SK-N-SH (cell line): Measurements from ENCODE around the gene POU2F1. TPM values are rescaled to one million over a fixed set of nuclear protein-coding genes. Genes with fewer than 3 reads are reported as not detected.

ENCODE experiments used
- CTCF ChIA-PET: fragments of 300-600, 350-600 bp; formaldehyde crosslinking; extraction: SDS; loops from one replicate; lab custom pipeline; 2021; lab: Yijun Ruan, JAX
- POLR2A ChIA-PET: fragments of 350-600 bp; sonication (Branson Sonifier 250); formaldehyde crosslinking; extraction: SDS; loops from one replicate; lab custom pipeline; 2020; ENCODE audit warnings: antibody characterized with exemption, inconsistent platforms; lab: Yijun Ruan, JAX
- DNase-seq: peaks from one replicate; pipeline ENCODE4 v3.0.0; 2012
- H2AFZ ChIP-seq: fragments of 200-600 bp; sonication (generic); 2 replicates; pipeline ENCODE4 v1.8.1; 2016; ENCODE audit warnings: antibody characterized with exemption, mild to moderate bottlenecking, low read depth
- H3F3A ChIP-seq: fragments of 200-600 bp; sonication (generic); replicated peaks from 2 replicates; pipeline ENCODE3; 2016; ENCODE audit warnings: antibody characterized with exemption, mild to moderate bottlenecking; ENCODE audit not compliant: insufficient read depth
- H3K27ac ChIP-seq, 2 experiments: fragments of 200-500 bp in 1 of 2; fragments of 200-600 bp in 1 of 2; sonication (Bioruptor generic) in 1 of 2; sonication (generic), shearing (Covaris generic) in 1 of 2; 2 replicates each; pipeline versions ENCODE4 v1.5.1 to v1.6.1; 2014 to 2016; ENCODE audit warnings: low read depth in 2 of 2, inconsistent platforms in 1 of 2, low read length in 1 of 2, mild to moderate bottlenecking in 1 of 2, mixed read lengths in 1 of 2
- H3K27me3 ChIP-seq: fragments of 200-600 bp; sonication (generic), shearing (Covaris generic); 2 replicates; pipeline ENCODE4 v1.6.1; 2016; ENCODE audit warnings: mixed run types; ENCODE audit not compliant: insufficient read depth
- H3K36me3 ChIP-seq, 2 experiments: fragments of 200-500 bp in 1 of 2; fragments of 200-600 bp in 1 of 2; sonication (Bioruptor generic) in 1 of 2; sonication (generic) in 1 of 2; replicated peaks in 1 of 2; 2 replicates each; pipeline versions ENCODE3 to v1.5.1; 2014 to 2016; ENCODE audit warnings: low read length in 1 of 2, mild to moderate bottlenecking in 1 of 2; ENCODE audit not compliant: insufficient read depth in 2 of 2, control insufficient read depth in 1 of 2
- H3K4me1 ChIP-seq, 2 experiments: fragments of 200-500 bp in 1 of 2; fragments of 200-600 bp in 1 of 2; sonication (Bioruptor generic) in 1 of 2; sonication (generic), shearing (Covaris generic) in 1 of 2; 2 replicates each; pipeline versions ENCODE4 v1.5.1 to v1.6.1; 2014 to 2016; ENCODE audit warnings: low read depth in 1 of 2, low read length in 1 of 2, mixed run types in 1 of 2; ENCODE audit not compliant: insufficient read depth in 2 of 2, control insufficient read depth in 1 of 2
- H3K4me2 ChIP-seq: fragments of 200-600 bp; sonication (generic), shearing (Covaris generic); 2 replicates; pipeline ENCODE4 v1.6.1; 2017; ENCODE audit warnings: mixed run types
- H3K4me3 ChIP-seq, 2 experiments: fragments of 200-500 bp in 1 of 2; fragments of 200-600 bp in 1 of 2; sonication (Bioruptor generic) in 1 of 2; sonication (generic), shearing (Covaris generic) in 1 of 2; 2 replicates each; pipeline versions ENCODE4 v1.5.1 to v1.8.1; 2014 to 2016; ENCODE audit warnings: low read depth in 2 of 2, inconsistent platforms in 1 of 2, low read length in 1 of 2, mild to moderate bottlenecking in 1 of 2, mixed read lengths in 1 of 2, moderate library complexity in 1 of 2
- H3K79me2 ChIP-seq: fragments of 200-600 bp; sonication (generic); 2 replicates; pipeline ENCODE4 v1.8.1; 2017; ENCODE audit warnings: mild to moderate bottlenecking; ENCODE audit not compliant: insufficient read depth
- H3K9ac ChIP-seq: fragments of 200-600 bp; sonication (generic); 2 replicates; pipeline ENCODE4 v1.6.1; 2017; ENCODE audit warnings: mixed run types
- H3K9me2 ChIP-seq: fragments of 200-600 bp; sonication (generic); 2 replicates; pipeline ENCODE4 v1.6.1; 2017; ENCODE audit warnings: mixed run types
- H3K9me3 ChIP-seq: fragments of 200-600 bp; sonication (generic); 2 replicates; pipeline ENCODE4 v1.6.1; 2017; ENCODE audit warnings: mixed run types, mild to moderate bottlenecking, moderate library complexity
- H4K20me1 ChIP-seq: fragments of 200-600 bp; sonication (generic); 2 replicates; pipeline ENCODE4 v1.6.1; 2017; ENCODE audit warnings: mild to moderate bottlenecking, mixed run types; ENCODE audit not compliant: insufficient read depth
- CHD2 ChIP-seq: fragments of 150-350 bp; IDR thresholded peaks from 2 replicates; pipeline ENCODE4 v1.6.1; 2018; ENCODE audit warnings: low read length; ENCODE audit not compliant: partially characterized antibody
- ELF1 ChIP-seq: IDR thresholded peaks from 2 replicates; pipeline ENCODE4 v1.4.0; 2012
- EZH2phosphoT487 ChIP-seq: fragments of 200-600 bp; sonication (generic); IDR thresholded peaks from 2 replicates; pipeline ENCODE4 v1.6.1; 2017; ENCODE audit warnings: low read depth, mixed run types, mild to moderate bottlenecking, antibody characterized with exemption, moderate library complexity, borderline replicate concordance
- GATA2 ChIP-seq: sonication (generic); formaldehyde crosslinking; IDR thresholded peaks from 2 replicates; pipeline ENCODE4 v1.5.0; 2020; ENCODE audit warnings: mild to moderate bottlenecking, missing genetic modification reagents
- JUND ChIP-seq: IDR thresholded peaks from 2 replicates; pipeline ENCODE4 v1.4.0; 2012
- MXI1 ChIP-seq: IDR thresholded peaks from 2 replicates; pipeline ENCODE4 v1.6.1; 2012; ENCODE audit warnings: mild to moderate bottlenecking, low read depth, low read length, improper control_type of control experiment
- NFIC ChIP-seq: IDR thresholded peaks from 2 replicates; pipeline ENCODE4 v1.4.0; 2012; ENCODE audit warnings: borderline replicate concordance
- RAD21 ChIP-seq: IDR thresholded peaks from 2 replicates; pipeline ENCODE4 v1.6.1; 2012; ENCODE audit warnings: mild to moderate bottlenecking, low read length
- RCOR1 ChIP-seq: fragments of 150-350 bp; IDR thresholded peaks from 2 replicates; pipeline ENCODE4 v1.6.1; 2017; ENCODE audit warnings: antibody characterized with exemption, low read length
- RFX5 ChIP-seq: IDR thresholded peaks from 2 replicates; pipeline ENCODE4 v1.6.1; 2012; ENCODE audit warnings: mild to moderate bottlenecking, improper control_type of control experiment, low read length
- SIN3A ChIP-seq: IDR thresholded peaks from 2 replicates; pipeline ENCODE4 v1.6.1; 2012; ENCODE audit warnings: low read depth, mild to moderate bottlenecking, low read length, moderate library complexity, borderline replicate concordance
- SMC3 ChIP-seq: IDR thresholded peaks from 2 replicates; pipeline ENCODE4 v1.6.1; 2012; ENCODE audit warnings: low read depth, low read length, improper control_type of control experiment
- TAF1 ChIP-seq: IDR thresholded peaks from 2 replicates; pipeline ENCODE4 v1.6.1; 2012; ENCODE audit warnings: low read depth, mild to moderate bottlenecking, low read length, moderate library complexity, borderline replicate concordance
- TCF12 ChIP-seq: IDR thresholded peaks from 2 replicates; pipeline ENCODE4 v1.4.0; 2012
- YY1 ChIP-seq: IDR thresholded peaks from 2 replicates; pipeline ENCODE4 v1.4.0; 2012; ENCODE audit warnings: low read depth, mild to moderate bottlenecking
- WGBS: methylation state at CpG from one replicate; pipeline ENCODE4 v1.1.6; 2017; ENCODE audit warnings: low lambda C conversion rate; 5-methylcytosine and 5-hydroxymethylcytosine counted together
- polyA plus RNA-seq, 3 experiments: library from polyadenylated mRNA; depleted of rRNA; stranded (reverse); fragments of >200 nt; gene quantifications; 2 replicates each; pipeline ENCODE4 v1.2.3, GENCODE V29; 2012
- TF ChIP-seq, protein P1 (sequence below): fragments of 200-600 bp; sonication (generic); IDR thresholded peaks from 2 replicates; pipeline ENCODE4 v1.6.1; 2017; ENCODE audit warnings: antibody characterized with exemption, mild to moderate bottlenecking, moderate library complexity
- TF ChIP-seq, protein P2 (sequence below): IDR thresholded peaks from 2 replicates; pipeline ENCODE4 v1.4.0; 2012; ENCODE audit warnings: low read depth, borderline replicate concordance
- TF ChIP-seq, protein P3 (sequence below): fragments of 150-350 bp; IDR thresholded peaks from 2 replicates; pipeline ENCODE4 v1.6.1; 2017; ENCODE audit warnings: antibody characterized with exemption, low read length, low read depth, borderline replicate concordance
- TF ChIP-seq, protein P4 (sequence below): IDR thresholded peaks from 2 replicates; pipeline ENCODE4 v1.6.1; 2012; ENCODE audit warnings: mild to moderate bottlenecking, low read depth, low read length, moderate library complexity

POU2F1 gene
- polyA plus RNA-seq, 1 of the 3 experiments (the other 2 are of a cell fraction), result 1.2 TPM

DNA sequence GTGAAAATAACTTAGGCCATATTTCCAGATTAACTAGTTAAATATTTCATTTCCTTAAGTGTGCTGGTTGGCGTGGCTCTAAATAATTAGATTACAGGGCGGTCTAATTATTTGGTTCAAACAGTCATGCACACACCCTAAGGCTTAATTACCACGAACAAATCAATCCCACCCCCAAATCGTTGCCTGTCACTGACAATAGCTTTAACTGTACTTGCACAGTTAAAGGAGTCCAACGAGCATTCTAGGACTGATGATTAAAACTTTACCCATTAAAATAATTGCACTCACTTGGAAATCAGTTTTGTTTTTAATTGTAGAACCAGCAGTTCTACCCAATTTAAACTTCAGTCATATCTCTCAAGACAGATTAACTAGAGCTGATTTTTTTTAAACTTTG is 1.5 kb upstream of the POU2F1 start (continued):
- TF ChIP-seq, protein P1, sequence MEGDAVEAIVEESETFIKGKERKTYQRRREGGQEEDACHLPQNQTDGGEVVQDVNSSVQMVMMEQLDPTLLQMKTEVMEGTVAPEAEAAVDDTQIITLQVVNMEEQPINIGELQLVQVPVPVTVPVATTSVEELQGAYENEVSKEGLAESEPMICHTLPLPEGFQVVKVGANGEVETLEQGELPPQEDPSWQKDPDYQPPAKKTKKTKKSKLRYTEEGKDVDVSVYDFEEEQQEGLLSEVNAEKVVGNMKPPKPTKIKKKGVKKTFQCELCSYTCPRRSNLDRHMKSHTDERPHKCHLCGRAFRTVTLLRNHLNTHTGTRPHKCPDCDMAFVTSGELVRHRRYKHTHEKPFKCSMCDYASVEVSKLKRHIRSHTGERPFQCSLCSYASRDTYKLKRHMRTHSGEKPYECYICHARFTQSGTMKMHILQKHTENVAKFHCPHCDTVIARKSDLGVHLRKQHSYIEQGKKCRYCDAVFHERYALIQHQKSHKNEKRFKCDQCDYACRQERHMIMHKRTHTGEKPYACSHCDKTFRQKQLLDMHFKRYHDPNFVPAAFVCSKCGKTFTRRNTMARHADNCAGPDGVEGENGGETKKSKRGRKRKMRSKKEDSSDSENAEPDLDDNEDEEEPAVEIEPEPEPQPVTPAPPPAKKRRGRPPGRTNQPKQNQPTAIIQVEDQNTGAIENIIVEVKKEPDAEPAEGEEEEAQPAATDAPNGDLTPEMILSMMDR, result no peak

DNA sequence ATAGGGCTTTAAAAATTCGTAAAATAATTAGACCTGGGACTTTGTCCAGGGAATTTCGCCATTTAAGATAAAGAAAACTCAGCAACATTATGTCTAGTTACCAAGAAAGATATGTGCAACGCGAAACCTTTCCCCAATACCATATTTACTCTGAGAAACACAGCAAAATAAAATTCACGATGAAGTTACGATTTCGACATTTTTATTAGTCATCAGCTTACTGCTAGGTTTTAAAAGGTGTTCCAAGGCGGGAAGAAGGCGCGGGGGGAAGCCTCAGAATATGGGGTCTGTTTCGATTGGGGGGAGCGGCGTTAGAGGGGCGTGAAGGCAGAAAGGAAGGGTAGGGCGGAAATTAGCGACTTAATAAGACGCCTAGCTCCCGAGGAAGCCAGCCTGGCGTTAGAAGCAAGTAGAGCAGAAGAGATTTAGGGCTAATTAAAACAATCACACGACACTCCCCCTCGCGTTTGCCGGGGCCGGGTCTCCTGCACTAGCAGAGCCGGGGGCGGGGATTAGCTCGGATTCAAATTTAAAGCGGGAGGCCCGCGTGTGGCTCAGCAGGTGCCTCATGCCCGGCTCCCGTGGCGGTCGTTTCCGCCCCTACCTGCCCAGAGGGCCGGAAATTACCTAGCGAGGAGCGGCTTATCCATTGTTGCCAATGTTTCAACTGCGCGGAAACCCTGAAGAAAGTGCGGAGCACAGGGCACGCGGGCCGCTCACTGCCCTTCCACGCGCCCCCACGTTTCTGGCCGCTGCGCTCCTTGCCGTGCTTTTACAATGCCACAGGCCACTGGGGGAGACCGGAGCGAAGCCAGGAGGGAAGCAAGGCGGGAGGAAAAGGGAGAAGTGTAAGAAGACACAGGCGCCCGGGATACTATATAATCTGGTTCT is 795 bp upstream of the POU2F1 start:
- ChIA-PET CTCF (interaction anchor here (0.6 to 3.1 kb wide), 21 partner anchors 11 to 413 kb away, joined by 3 to 36 read pairs (median 4); no protein-coding TSS in a partner anchor), POLR2A (interaction anchor here (0.6 to 1.5 kb wide), 2 partner anchors 20 to 381 kb away, joined by 3 to 4 read pairs; partner anchors contain the start of gene POGK)
- Histone ChIP-seq H3K4me3 (peak overlapping the region; percentile 73 to 100), H3K79me2 (peaks cover 33% of the 10 kb centered on the region), H3K4me2 (peak overlapping the region; percentile 96), H2AFZ (peak overlapping the region; percentile 99), H3K9ac (peak overlapping the region; percentile 76), H3K4me1 (peaks cover 4 to 19% of the 10 kb centered on the region in 2 experiments; a peak in 3 of 4 replicates), H4K20me1 (no peaks in the 10 kb centered on the region), H3K9me2 (no peaks in the 10 kb centered on the region), H3K36me3 (no peaks in the 10 kb centered on the region), H3F3A (peaks cover 5% of the 10 kb centered on the region), H3K27ac (peak overlapping the region; percentile 56 to 84), H3K9me3 (no peaks in the 10 kb centered on the region), H3K27me3 (no peaks in the 10 kb centered on the region)
- WGBS, result 1% methylated on average over 55 of the region's 55 CpGs
- DNase-seq, result peak; percentile 73
- TF ChIP-seq, protein P2, sequence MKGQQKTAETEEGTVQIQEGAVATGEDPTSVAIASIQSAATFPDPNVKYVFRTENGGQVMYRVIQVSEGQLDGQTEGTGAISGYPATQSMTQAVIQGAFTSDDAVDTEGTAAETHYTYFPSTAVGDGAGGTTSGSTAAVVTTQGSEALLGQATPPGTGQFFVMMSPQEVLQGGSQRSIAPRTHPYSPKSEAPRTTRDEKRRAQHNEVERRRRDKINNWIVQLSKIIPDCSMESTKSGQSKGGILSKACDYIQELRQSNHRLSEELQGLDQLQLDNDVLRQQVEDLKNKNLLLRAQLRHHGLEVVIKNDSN, result no peak
- TF ChIP-seq MXI1 (peak; percentile 98), SIN3A (peak; percentile 96), TCF12 (no peak), RFX5 (no peak), JUND (no peak), EZH2phosphoT487 (no peak), RAD21 (no peak), SMC3 (no peak), ELF1 (no peak), CHD2 (no peak), NFIC (no peak), YY1 (0 out of 2 replicates have a peak, but pooled peaks have one; percentile 21), GATA2 (CRISPR knock-in tag) (no peak), RCOR1 (no peak), TAF1 (0 out of 2 replicates have a peak, but pooled peaks have one; percentile 36)
- TF ChIP-seq, protein P1, result no peak; the same call in 1 of the 2 replicates
- TF ChIP-seq, protein P3, sequence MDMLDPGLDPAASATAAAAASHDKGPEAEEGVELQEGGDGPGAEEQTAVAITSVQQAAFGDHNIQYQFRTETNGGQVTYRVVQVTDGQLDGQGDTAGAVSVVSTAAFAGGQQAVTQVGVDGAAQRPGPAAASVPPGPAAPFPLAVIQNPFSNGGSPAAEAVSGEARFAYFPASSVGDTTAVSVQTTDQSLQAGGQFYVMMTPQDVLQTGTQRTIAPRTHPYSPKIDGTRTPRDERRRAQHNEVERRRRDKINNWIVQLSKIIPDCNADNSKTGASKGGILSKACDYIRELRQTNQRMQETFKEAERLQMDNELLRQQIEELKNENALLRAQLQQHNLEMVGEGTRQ, result no peak
- TF ChIP-seq, protein P4, sequence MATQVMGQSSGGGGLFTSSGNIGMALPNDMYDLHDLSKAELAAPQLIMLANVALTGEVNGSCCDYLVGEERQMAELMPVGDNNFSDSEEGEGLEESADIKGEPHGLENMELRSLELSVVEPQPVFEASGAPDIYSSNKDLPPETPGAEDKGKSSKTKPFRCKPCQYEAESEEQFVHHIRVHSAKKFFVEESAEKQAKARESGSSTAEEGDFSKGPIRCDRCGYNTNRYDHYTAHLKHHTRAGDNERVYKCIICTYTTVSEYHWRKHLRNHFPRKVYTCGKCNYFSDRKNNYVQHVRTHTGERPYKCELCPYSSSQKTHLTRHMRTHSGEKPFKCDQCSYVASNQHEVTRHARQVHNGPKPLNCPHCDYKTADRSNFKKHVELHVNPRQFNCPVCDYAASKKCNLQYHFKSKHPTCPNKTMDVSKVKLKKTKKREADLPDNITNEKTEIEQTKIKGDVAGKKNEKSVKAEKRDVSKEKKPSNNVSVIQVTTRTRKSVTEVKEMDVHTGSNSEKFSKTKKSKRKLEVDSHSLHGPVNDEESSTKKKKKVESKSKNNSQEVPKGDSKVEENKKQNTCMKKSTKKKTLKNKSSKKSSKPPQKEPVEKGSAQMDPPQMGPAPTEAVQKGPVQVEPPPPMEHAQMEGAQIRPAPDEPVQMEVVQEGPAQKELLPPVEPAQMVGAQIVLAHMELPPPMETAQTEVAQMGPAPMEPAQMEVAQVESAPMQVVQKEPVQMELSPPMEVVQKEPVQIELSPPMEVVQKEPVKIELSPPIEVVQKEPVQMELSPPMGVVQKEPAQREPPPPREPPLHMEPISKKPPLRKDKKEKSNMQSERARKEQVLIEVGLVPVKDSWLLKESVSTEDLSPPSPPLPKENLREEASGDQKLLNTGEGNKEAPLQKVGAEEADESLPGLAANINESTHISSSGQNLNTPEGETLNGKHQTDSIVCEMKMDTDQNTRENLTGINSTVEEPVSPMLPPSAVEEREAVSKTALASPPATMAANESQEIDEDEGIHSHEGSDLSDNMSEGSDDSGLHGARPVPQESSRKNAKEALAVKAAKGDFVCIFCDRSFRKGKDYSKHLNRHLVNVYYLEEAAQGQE, result no peak
